IPS-15b (cell line): ENCODE measurements around the gene STARD13.

Experiments
- H3K27me3 ChIP-seq: one replicate; pipeline ENCODE4 v1.6.1; 2013; ENCODE audit warnings: low read length; ENCODE audit not compliant: control insufficient read depth, insufficient read depth
- H3K36me3 ChIP-seq: one replicate; pipeline ENCODE4 v1.6.1; 2013; ENCODE audit warnings: low read length; ENCODE audit not compliant: control insufficient read depth, insufficient read depth
- H3K4me1 ChIP-seq: one replicate; pipeline ENCODE4 v1.6.1; 2013; ENCODE audit warnings: mild to moderate bottlenecking, low read length; ENCODE audit not compliant: control insufficient read depth, insufficient read depth
- H3K4me3 ChIP-seq: one replicate; pipeline ENCODE4 v1.5.1; 2013; ENCODE audit warnings: low read depth, low read length
- H3K9ac ChIP-seq: one replicate; pipeline ENCODE4 v1.6.1; 2013; ENCODE audit warnings: low read depth, mild to moderate bottlenecking, low read length
- H3K9me3 ChIP-seq: one replicate; pipeline ENCODE4 v1.6.1; 2013; ENCODE audit warnings: mild to moderate bottlenecking, low read length; ENCODE audit not compliant: control insufficient read depth, insufficient read depth

Gene STARD13

DNA sequence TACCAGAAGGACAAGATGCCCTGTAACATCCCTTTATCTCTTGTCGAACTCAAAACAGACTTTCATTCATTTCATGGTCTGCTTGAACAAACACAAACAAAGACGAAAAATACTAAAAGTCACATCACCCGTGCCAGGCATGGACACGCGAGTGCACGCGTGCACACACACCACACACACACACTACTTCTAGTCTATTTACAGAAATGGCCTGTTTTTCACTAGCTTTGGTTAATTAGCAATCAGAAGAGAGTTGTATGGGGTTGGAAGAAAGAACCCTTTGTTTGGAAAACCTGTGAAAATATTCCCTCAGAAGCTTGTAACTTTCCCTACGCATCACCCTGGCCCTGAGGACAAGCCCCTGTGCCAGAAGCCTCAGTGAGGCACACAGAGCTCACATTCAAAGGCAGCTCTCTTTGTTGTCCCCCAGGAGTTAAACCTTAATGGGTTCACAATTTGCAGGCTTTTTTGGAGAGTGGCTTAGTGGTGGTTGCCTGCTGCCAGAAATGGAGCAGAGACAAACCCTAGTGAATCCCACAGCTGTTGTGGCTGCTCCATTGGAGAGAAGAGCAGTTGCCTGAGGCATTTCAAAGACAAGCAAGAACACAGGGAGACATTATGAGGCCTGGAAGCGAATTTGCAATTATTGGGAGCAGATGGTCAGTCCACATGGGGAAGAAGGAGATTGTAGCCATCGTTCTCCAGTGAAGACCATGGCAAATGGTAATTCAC lies 55.9 kb downstream of the STARD13 start:
- Histone ChIP-seq H3K4me1 (peaks cover 7% of the 10 kb centered on the region), H3K27me3 (no peaks in the 10 kb centered on the region), H3K36me3 (no peaks in the 10 kb centered on the region), H3K9ac (no peak overlapping the region), H3K9me3 (no peaks in the 10 kb centered on the region), H3K4me3 (no peak overlapping the region)

GRCh38 chr13:33228648-33229445 lies 56.7 kb downstream of the STARD13 start:
- no peaks in the 10 kb centered on the region for H3K36me3 ChIP-seq
- no peaks in the 10 kb centered on the region for H3K27me3 ChIP-seq
- H3K9me3 ChIP-seq: no peaks in the 10 kb centered on the region
- no peak overlapping the region for H3K4me3 ChIP-seq
- peaks cover 7% of the 10 kb centered on the region for H3K4me1 ChIP-seq
- no peak overlapping the region for H3K9ac ChIP-seq

DNA sequence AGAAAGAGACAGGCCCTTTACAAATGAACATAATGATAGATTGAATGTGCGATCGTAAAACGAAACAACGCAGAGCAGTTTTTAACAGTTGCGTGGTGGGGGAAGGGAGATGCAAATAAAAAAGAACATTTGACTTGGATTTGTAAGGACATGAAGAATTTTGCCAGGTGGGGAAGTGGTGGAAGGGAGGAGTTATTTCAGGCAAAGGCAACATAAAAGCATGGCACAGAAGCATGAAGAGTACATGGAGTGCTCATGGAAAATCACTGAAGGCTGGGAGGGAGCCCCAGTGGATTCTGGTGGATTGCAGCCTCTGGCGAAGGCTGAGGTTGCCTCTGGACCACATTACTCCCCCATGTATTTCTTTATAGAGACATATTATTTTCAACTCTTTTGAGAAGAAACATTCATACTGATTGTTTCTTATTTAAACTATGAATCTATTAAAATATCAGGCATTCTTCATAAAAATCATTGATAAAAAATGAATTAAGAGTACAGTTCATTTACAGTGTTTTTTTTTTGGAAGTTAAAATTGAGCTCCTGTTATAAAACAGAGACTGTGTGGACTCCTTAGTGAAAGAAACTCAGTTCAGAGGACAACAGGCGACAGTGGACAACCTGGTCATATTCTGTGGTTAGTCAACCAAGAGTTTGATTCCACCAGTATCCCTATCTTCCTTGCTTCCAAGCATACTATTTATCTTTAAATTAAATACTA lies 57.5 kb downstream of the STARD13 start:
- H3K9ac ChIP-seq: no peak overlapping the region

GRCh38 chr13:33224686-33225085 lies 60.9 kb downstream of the STARD13 start:
- Histone ChIP-seq H3K36me3 (no peaks in the 10 kb centered on the region), H3K9me3 (no peaks in the 10 kb centered on the region), H3K9ac (no peak overlapping the region), H3K4me3 (no peak overlapping the region), H3K4me1 (peaks cover 7% of the 10 kb centered on the region), H3K27me3 (no peaks in the 10 kb centered on the region)

More for the DNA sequence above, 57.5 kb downstream of the STARD13 start:
- Histone ChIP-seq H3K4me1 (peaks cover 7% of the 10 kb centered on the region), H3K9me3 (no peaks in the 10 kb centered on the region), H3K36me3 (no peaks in the 10 kb centered on the region), H3K4me3 (no peak overlapping the region), H3K27me3 (no peaks in the 10 kb centered on the region)

DNA sequence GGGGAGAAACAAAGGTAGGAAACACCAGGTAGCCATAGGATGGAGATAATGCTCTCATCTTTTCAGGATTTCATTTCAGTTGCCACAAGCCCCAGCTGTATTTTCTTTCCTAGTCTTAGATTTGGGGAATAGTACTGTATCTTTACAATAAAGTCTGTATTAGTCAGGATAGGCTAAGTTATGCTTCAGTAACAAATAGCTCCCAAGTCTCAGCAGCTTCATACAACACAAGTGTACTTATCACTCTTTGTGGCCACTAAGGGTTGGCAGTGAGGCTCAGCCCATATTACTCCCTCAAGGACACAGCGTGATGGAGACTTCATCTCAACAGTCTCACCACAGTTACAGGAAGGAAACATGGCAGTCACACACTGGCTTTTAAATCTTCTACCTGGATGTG lies 61.4 kb downstream of the STARD13 start:
- H3K9ac ChIP-seq: no peak overlapping the region
- no peaks in the 10 kb centered on the region for H3K9me3 ChIP-seq
- no peaks in the 10 kb centered on the region for H3K27me3 ChIP-seq
- no peaks in the 10 kb centered on the region for H3K36me3 ChIP-seq
- peaks cover 3% of the 10 kb centered on the region for H3K4me1 ChIP-seq
- no peak overlapping the region for H3K4me3 ChIP-seq

- Histone ChIP-seq H3K9me3 (no peaks in the 10 kb centered on the region), H3K36me3 (no peaks in the 10 kb centered on the region), H3K4me3 (no peak overlapping the region), H3K9ac (no peak overlapping the region), H3K4me1 (no peaks in the 10 kb centered on the region), H3K27me3 (no peaks in the 10 kb centered on the region)
Measured at GRCh38 chr13:33219926-33220325, 65.6 kb downstream of the STARD13 start.

DNA sequence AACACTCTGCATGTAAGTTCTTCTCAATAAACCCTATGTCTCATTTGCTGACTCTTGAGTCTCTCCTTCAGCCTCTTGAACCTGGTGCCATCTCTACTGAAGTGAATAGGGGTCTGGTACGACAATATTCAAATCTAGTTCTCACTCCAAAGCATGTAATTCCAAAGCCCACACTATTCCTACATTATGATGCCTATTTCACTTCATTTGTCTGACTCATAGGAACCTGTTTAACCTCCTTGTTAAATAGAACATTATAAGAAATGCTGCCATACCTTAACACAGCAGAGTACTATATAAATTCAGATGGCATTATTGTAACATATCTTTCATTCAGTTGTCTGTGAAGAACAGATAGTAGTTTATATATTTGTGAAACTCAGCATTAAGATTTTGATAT lies 67.1 kb downstream of the STARD13 start:
- no peaks in the 10 kb centered on the region for H3K9me3 ChIP-seq
- no peaks in the 10 kb centered on the region for H3K27me3 ChIP-seq
- no peaks in the 10 kb centered on the region for H3K36me3 ChIP-seq
- no peak overlapping the region for H3K4me3 ChIP-seq
- peaks cover under 1% of the 10 kb centered on the region for H3K4me1 ChIP-seq
- H3K9ac ChIP-seq: no peak overlapping the region

DNA sequence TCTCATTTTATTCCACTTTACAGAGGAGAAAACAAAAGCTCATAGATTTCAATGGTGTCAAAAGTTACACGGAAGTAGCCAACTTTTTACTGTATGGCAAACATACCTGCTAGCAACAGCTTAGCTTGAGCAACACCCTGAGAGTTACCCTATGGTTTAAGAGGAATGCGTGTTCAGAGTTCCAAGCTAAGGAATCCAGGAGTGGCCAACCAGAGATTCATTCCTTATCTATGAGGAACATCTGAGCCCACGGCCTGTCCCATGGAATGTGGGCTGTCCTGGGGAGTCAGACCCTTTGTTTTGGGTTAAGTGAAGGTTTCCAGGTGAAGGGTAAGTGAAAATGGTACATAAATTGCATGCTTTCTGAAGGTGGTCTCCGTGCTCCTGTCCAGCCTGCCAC lies 67.5 kb downstream of the STARD13 start:
- Histone ChIP-seq H3K4me3 (no peak overlapping the region), H3K27me3 (no peaks in the 10 kb centered on the region), H3K9ac (no peak overlapping the region), H3K4me1 (peaks cover 5% of the 10 kb centered on the region), H3K36me3 (no peaks in the 10 kb centered on the region), H3K9me3 (no peaks in the 10 kb centered on the region)

DNA sequence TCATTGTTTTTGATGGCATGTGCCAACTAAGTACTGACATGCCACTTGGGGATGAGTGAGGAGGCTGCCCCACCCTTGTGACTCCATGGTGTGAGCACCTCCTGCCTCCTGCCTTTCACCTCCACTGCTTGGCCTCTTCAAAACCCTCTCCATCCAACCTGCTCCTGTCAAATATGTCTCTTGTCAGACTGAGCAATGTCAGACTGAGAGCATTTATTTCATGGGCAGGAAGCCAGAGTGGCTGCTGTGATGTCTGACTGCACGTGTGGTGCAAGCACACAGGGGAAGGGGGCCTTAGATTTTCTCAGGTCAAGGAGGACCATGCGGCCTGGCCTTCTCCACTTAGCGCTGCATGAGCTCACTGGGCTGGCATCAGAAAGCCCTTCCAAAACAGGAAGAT lies 68.3 kb downstream of the STARD13 start:
- H3K4me1 ChIP-seq: peaks cover 6% of the 10 kb centered on the region
- H3K27me3 ChIP-seq: no peaks in the 10 kb centered on the region
- H3K36me3 ChIP-seq: no peaks in the 10 kb centered on the region
- H3K9ac ChIP-seq: no peak overlapping the region
- H3K4me3 ChIP-seq: no peak overlapping the region
- no peaks in the 10 kb centered on the region for H3K9me3 ChIP-seq

- Histone ChIP-seq H3K9me3 (no peaks in the 10 kb centered on the region), H3K9ac (no peak overlapping the region), H3K4me1 (peaks cover 6% of the 10 kb centered on the region), H3K4me3 (no peak overlapping the region), H3K27me3 (no peaks in the 10 kb centered on the region), H3K36me3 (no peaks in the 10 kb centered on the region)
Measured at GRCh38 chr13:33213797-33214196, 71.8 kb downstream of the STARD13 start.

GRCh38 chr13:33213024-33213768 lies 72.4 kb downstream of the STARD13 start:
- Histone ChIP-seq H3K9ac (no peak overlapping the region), H3K4me3 (no peak overlapping the region), H3K36me3 (no peaks in the 10 kb centered on the region), H3K27me3 (no peaks in the 10 kb centered on the region), H3K4me1 (peaks cover 6% of the 10 kb centered on the region), H3K9me3 (no peaks in the 10 kb centered on the region)
